GM19438 (cell line): ENCODE results near the gene RRP9.

ENCODE experiments used
- ATAC-seq: cut with Tn5 transposase; IDR thresholded peaks from one replicate; pipeline ENCODE4 v1.9.1; 2021; ENCODE audit warnings: low read depth; ENCODE audit not compliant: unreplicated experiment

The RRP9 gene

GRCh38 chr3:51974277-51974962, 32.7 kb upstream of the RRP9 start:
- no peak for ATAC-seq

GRCh38 chr3:51971350-51971749, 29.6 kb upstream of the RRP9 start:
- ATAC-seq = no peak

- ATAC-seq = no peak
Observed at GRCh38 chr3:51970606-51971300, 29.0 kb upstream of the RRP9 start.

DNA sequence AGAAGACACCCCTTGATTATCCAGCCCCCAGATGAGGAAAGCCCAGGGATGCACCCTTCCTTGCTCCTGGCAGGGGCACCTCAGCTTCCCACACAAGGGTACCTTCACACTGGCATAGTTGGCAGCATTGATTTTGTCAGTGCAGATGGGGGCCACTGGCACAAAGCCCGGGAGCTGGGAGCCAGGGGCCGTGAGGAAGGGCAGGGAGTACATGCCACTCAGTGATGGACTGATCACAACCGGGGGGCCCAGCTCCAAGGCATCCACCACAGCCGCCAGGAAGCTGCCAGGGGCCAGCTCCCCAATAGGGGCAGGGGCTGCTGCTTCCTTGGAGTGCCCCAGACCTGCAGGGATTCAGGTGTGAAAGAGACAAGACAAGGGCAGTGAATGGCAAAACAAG, 28.1 kb upstream of the RRP9 start:
- ATAC-seq = no peak

DNA sequence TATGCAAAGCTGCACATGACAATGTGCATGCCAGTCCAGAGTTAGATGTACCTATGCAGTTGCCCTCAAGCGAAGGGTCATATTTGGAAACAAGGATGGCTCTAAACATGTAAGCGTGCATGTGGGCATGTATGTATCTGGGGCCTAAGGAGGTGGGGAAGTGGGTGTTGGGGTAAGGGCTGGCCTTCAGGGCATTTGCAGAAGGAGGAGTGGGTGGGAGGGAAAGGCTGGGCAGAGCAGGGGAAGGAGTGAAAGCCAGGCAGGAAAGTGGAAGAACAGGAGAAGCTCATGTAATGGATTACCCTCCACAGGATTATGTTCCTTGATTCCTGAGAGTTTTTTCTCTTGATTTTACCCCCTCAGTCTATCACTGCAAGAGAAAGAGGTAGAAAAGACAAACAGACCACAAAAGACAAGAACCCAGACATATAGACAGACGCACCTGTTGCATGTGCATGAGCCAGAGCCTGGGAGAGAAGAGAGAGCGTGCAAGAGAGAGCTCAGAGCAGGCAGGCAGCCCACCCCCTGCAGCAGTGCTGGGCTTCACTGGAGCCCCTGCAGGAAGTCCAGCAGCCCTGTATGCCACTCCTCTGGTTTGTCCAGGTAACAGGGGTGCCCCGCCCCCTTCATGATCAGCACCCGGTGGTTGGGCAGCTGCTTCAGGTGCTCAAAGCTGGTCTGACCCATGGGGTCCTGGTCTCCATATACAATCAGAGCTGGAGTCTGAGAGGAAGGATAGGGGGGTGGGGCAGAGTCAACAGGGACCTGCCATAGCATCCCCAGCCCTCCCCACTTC, 27.4 kb upstream of the RRP9 start:
- no peak for ATAC-seq

DNA sequence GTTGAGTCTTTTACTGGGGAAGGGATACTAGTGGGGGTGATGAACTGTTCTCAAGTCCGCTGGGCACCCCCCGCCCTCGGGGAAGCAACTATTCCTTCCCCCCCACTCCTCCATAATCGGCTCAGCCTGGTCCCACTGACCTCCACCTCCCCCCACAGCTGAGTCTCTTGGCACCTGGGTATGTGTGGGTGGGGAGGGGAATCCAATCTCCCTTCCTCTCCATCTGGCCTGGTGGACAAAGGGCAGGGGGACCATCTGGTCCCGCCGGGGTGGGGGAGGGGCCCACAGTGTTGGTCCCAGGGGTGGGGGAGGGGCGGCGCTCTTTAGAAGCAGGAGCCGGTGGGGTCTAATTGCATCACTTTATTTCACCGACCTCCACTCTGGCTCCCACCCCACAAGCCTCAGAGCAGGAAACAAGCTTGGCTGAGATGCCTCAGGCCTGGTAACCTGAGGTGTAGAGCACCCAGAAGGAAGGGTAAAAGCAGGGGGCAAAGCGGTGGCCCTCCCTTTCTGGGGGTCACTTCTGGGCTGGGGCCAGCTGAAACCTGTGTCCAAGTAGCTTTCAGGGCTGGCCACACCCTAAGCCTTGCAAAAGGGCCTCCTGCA, 26.6 kb upstream of the RRP9 start:
- no peak for ATAC-seq

DNA sequence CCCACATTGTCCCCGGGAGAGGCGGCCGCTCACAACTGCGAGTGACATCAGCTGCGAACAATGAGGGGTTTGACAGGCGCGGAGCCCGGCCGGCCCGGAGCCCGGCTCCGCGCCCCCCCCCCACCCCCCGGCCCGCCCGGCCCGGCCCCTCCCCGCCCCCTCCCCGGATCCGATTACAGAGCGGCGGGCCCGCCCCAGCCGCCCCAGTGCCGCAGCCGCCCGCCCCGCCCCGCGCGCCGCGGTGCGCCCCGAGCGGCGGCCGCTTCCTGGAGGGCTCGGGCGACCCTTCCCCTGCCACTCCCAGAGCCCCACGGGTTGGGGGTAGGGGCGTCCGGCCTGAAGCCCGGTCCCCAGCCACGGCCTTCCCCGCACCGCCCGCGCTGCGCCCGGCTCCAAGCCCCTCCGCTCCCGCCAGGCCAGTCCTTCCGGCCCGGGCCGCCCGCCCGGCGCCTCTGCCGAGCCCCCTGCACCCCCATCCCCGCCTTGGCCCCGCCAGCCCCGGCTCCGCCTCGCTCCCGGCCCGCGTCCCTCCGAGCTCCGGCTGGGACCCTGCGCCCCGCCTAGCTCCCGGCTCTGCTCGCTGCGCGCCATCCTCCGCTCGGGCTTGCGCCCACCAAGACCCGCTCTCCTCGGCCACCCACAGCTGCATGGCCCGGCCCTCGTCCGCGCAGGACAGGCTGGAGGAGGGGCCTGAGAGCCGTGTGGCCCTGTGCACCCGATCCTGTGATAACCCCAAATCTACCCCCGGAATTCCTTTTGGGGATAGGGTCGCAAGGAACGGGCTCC, 25.9 kb upstream of the RRP9 start, which contains the start of gene PCBP4:
PCBP4 (minus strand) TSS at position 71 of the 786 bp plus-strand sequence. CDS start 6,214 bp downstream, outside the sequence.
- peak; percentile 56 for ATAC-seq

DNA sequence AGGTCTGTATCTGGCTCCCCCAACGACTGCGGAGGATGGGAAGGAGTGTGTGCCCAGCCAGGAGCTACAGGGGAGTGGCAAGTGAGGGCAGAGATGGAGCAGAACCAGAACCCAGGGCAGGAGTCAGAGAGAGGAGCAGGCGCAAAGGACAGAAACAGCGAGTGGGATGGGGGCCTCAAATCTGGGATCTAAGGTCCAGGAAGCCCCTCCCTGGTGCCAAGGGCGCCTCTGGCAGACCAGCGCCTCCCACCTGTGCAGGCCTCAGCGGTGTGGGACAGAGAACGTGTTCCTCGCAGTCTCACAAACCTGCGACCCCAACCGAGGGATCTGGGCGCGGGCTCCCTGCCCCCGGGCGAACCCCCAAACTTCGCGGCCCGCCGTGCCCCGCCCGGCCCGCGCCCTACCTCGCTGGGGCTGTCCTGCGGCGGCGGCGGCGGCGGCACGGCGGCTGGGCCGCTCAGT, 25.2 kb upstream of the RRP9 start:
- peak; percentile 31 for ATAC-seq

- ATAC-seq = no peak
Observed at GRCh38 chr3:51966486-51966885, 24.8 kb upstream of the RRP9 start.

- ATAC-seq = no peak
Observed at GRCh38 chr3:51966016-51966415, 24.3 kb upstream of the RRP9 start.

GRCh38 chr3:51964521-51964920, 22.8 kb upstream of the RRP9 start:
- ATAC-seq = no peak

DNA sequence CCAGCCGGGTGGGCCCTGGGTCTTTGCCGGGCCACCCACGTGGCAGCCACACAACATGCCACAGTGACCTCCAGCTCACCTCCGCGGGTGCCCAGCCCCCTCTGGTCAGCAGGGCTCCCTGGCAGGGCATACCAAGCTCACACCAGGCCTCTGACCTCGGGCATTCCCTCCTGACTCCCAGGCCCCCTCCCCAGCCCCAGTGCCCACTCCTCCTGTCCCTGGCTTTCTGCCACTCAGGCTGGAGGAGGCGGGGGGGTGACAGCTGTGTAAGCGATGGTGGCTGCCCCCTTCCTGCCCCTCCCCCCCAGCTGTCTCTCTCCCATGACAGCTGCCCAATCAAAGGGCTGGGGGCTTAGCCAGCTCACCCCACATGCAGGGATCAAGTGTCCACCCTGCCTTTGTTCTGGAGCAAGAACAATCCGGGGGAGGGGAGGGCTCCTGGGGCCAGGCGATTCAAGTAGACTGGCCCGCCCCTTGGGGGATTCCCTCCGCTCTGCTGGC, 22.3 kb upstream of the RRP9 start:
- ATAC-seq = no peak

- no peak for ATAC-seq
Observed at GRCh38 chr3:51962854-51963530, 21.3 kb upstream of the RRP9 start.

DNA sequence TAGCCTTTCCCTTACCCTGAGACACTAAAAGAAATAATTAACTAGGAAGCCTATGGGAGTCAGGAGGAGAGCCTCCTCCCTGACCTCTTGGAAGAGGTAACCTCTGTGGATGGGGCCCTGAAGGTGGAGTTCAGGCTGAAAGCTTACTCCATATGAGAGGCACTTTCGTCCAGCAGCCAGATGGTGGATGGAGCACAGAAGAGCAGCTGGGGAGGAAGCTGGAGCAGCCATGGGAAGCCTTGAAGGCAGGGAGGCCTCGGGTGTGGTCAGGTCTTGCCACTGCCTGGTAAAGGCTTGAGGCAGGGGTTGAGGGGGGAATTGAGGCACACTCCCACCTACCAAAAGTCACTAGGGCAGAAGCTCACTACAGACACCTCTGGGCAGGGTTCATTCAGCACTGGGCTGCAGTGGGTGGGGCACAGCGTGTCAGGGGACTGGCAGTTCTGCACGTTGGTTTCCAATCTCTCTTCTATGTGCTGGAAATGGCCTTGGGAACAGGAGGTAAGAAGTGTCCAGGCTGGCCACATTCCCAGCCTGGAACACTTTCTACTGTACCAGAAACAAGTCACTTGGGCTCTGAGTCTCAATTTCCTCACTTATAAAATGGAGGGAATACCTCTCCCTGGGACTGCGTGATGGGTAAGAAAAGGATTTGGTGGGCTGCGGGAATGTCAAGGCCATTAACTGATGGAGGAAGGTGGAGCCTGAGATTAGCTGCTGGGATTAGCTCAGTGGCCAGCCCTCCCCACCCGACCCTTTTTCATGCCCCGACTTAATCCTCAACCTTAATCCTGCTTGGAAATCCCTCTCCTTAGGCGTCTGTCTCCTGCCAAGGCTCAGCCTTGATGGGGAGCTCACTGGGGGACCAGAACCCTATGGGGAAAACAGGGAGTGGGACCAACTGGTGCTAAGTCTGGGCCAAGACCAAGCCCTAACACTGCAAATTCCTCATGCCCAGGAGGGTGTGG, 20.2 kb upstream of the RRP9 start:
- no peak for ATAC-seq

- no peak for ATAC-seq
Observed at GRCh38 chr3:51961011-51961410, 19.3 kb upstream of the RRP9 start.

GRCh38 chr3:51960386-51960785, 18.7 kb upstream of the RRP9 start:
- ATAC-seq = no peak

GRCh38 chr3:51959651-51960050, 17.9 kb upstream of the RRP9 start:
- no peak for ATAC-seq
